Spleen (tissue), 11 donors: ENCODE results near the gene CIZ1. TPM values are rescaled to one million over a fixed set of nuclear protein-coding genes. Genes with fewer than 3 reads are reported as not detected.

Source experiments
- DNase-seq: peaks from one replicate; pipeline ENCODE4 v3.0.0-alpha.2; 2020
- H3K27ac ChIP-seq, 8 donors: fragments of 200-600 bp; sonication (generic) in 7 of 8; 1 replicate in 4 of 8; 2 replicates in 4 of 8; pipeline versions ENCODE4 v1.5.0 to v1.8.0; 2016 to 2021; ENCODE audit warnings: inconsistent platforms in 4 of 8, mild to moderate bottlenecking in 4 of 8, moderate library complexity in 1 of 8
- H3K27me3 ChIP-seq, 7 donors: fragments of 200-600 bp; sonication (generic) in 6 of 7; replicated peaks in 1 of 7; 1 replicate in 4 of 7; 2 replicates in 3 of 7; pipeline versions ENCODE4 v1.5.0 to v1.8.0; 2016 to 2021; ENCODE audit warnings: inconsistent platforms in 3 of 7, mild to moderate bottlenecking in 1 of 7
- H3K36me3 ChIP-seq, 6 donors: fragments of 200-600 bp; sonication (generic) in 5 of 6; 1 replicate in 4 of 6; 2 replicates in 2 of 6; pipeline versions ENCODE4 v1.5.0 to v1.8.0; 2016 to 2021; ENCODE audit warnings: inconsistent platforms in 2 of 6
- H3K4me1 ChIP-seq, 6 donors: fragments of 200-600 bp; sonication (generic) in 5 of 6; 1 replicate in 3 of 6; 2 replicates in 3 of 6; pipeline versions ENCODE4 v1.5.0 to v1.8.0; 2016 to 2021; ENCODE audit warnings: inconsistent platforms in 3 of 6
- H3K4me3 ChIP-seq, 8 donors: fragments of 200-600 bp; sonication (generic) in 7 of 8; 1 replicate in 4 of 8; 2 replicates in 4 of 8; pipeline versions ENCODE4 v1.5.0 to v1.8.0; 2016 to 2021; ENCODE audit warnings: inconsistent platforms in 4 of 8, mild to moderate bottlenecking in 4 of 8, moderate library complexity in 2 of 8
- H3K9me3 ChIP-seq, 8 donors: fragments of 200-600 bp; sonication (generic) in 7 of 8; 1 replicate in 4 of 8; 2 replicates in 4 of 8; pipeline versions ENCODE4 v1.5.0 to v1.8.0; 2016 to 2021; ENCODE audit warnings: inconsistent platforms in 4 of 8
- CTCF ChIP-seq, 11 experiments: fragments of 200-600 bp in 7 of 11; fragments of 450-650 bp in 4 of 11; sonication (generic) in 4 of 11; IDR thresholded peaks in 8 of 11; conservative IDR thresholded peaks in 3 of 11; 1 replicate in 7 of 11; 2 replicates in 4 of 11; pipeline versions ENCODE4 v1.4.0 to v1.8.0; 2016 to 2021; ENCODE audit warnings: antibody characterized with exemption in 11 of 11, inconsistent platforms in 4 of 11, mild to moderate bottlenecking in 1 of 11
- POLR2A ChIP-seq, 3 donors: fragments of 450-650 bp; IDR thresholded peaks; one replicate each; pipeline ENCODE4 v1.5.1; 2017; ENCODE audit warnings: antibody characterized with exemption in 3 of 3, mild to moderate bottlenecking in 1 of 3
- POLR2AphosphoS5 ChIP-seq, 3 donors: sonication (generic); formaldehyde crosslinking; IDR thresholded peaks; one replicate each; pipeline ENCODE4 v1.5.1; 2017; ENCODE audit warnings: antibody characterized with exemption in 3 of 3
- WGBS, 5 donors: extraction: QIAGEN DNeasy Blood & Tissue Kit in 3 of 5; methylation state at CpG; one replicate each; pipeline versions ENCODE4 v1.1.5 to v1.1.7; 2013 to 2018; 5-methylcytosine and 5-hydroxymethylcytosine counted together
- intact Hi-C: fragments of 100-400 bp; cut with DNase I; formaldehyde crosslinking; loops from one replicate; pipeline ENCODE4 v1.15.0; 2023; ENCODE audit warnings: low total_unique reads
- polyA plus RNA-seq, 3 donors: library from polyadenylated mRNA; stranded (reverse); fragments of 200-250 nt; gene quantifications; one replicate each; pipeline ENCODE4 v1.2.1, GENCODE V29; 2013
- total RNA-seq, 7 donors: library from RNA; depleted of rRNA in 3 of 7; stranded (reverse); fragments of >200 nt in 3 of 7; fragmentation: NEBNext Ultra II Directional in 4 of 7; extraction: Animal tissue kit (Norgen Biotek cat#: 25700) in 4 of 7; gene quantifications; one replicate each; pipeline versions ENCODE4 v1.1.0 to v1.2.1, GENCODE V29; 2016 to 2021
- donor health status: healthy with polysubstance abuse.
- donor health status: DM: no; HTN: no; CAD: no; lungs with moderate emphysema.
- donor health status: DM: no; HTN: no; CAD: no.
- donor health status: Bipolar disorder and iron deficiency.
- donor health status: healthy.
- donor health status: DM: no; HTN: no; CAD: no.
- donor health status: DM: yes; HTN: yes; CAD: no.

CIZ1 gene
- total and polyA plus RNA-seq, 10 donors, result 24.7 to 98.2 (median 77.2) TPM

DNA sequence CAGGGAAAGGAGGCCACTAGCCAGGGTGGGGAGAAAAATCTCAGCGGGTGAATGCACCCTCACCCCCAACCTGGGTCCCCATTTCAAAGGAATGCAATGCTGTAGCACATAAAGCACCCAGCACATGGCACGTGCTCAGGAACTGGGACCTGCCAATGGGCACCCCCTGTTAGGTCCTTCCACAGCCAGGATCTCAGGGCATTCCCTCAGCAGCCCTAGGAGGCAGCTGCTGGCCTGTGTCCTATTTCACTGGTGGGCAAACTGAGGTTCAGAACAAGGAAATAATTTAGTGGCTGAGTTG is 20.6 kb upstream of the CIZ1 start:
- TF ChIP-seq CTCF (IDR thresholded peaks at IDR 0.05 in 8 of 11, conservative IDR thresholded peaks at IDR 0.05 in 3 of 11) (no peak), POLR2AphosphoS5 (IDR thresholded peaks at IDR 0.05) (no peak), POLR2A (IDR thresholded peaks at IDR 0.05) (no peak)
- 77 to 93% (median 86%) methylated on average over 2 of the region's 2 CpGs for WGBS, 5 donors
- intact Hi-C loops, result no loop called here

DNA sequence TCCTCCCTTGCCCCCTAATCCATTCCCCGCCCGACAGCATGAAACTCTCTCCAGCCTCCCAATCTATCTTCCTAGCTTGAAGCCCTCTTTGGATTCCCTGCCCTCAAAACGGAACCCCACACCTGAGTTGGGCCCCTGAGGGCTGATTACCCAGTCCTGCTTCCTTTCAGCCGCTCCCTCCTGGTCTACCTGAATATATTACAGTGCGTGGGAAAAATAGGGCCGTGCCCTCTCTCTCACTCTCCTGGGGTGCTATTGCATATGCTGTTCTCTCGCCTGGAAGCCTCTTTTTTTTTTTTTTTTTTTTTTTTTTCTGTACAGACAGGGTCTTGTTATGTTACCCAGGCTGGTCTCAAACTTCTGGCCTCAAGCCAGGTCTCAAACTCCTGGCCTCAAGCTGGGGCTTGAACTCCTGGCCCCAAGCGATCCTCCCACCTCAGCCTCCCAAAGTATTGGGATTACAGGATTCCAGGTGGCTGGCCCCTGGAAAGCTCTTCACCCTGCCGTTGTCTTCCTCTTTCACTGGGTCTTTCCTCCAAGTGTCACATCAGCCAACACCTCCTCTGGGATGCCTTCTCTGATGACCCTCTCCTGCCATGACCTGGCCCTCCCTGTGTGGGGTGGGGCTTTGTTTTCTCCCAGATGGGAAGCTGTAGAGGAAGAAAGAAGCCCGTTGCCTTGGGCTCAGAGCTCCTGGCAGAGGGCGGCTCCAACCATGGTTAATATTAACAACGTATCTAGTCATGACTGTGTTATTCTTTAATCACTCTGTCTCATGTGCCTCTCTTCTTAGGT is 20.0 kb upstream of the CIZ1 start:
- Histone ChIP-seq H3K27ac (no peak overlapping the region), H3K36me3 (no peaks in the 10 kb centered on the region), H3K4me3 (no peak overlapping the region), H3K27me3 (peaks cover 0 to 22% (median 0%) of the 10 kb centered on the region in 7 donors), H3K9me3 (no peaks in the 10 kb centered on the region), H3K4me1 (no peaks in the 10 kb centered on the region)
- TF ChIP-seq POLR2AphosphoS5 (IDR thresholded peaks at IDR 0.05) (no peak), CTCF (IDR thresholded peaks at IDR 0.05 in 8 of 11, conservative IDR thresholded peaks at IDR 0.05 in 3 of 11) (no peak), POLR2A (IDR thresholded peaks at IDR 0.05) (no peak)
- whole genome bisulfite sequencing, 5 donors, result 69 to 86% (median 76%) methylated on average over 12 of the region's 12 CpGs
- intact Hi-C loops, result no loop called here
- no peak for DNase-seq

More for the DNA sequence above, 20.6 kb upstream of the CIZ1 start:
- no peaks in the 10 kb centered on the region for H3K36me3 ChIP-seq
- no peaks in the 10 kb centered on the region for H3K4me1 ChIP-seq
- peaks cover 0 to 22% (median 0%) of the 10 kb centered on the region in 7 donors for H3K27me3 ChIP-seq
- H3K27ac ChIP-seq, result no peak overlapping the region
- H3K4me3 ChIP-seq, result no peak overlapping the region
- no peaks in the 10 kb centered on the region for H3K9me3 ChIP-seq
- DNase-seq, result no peak

DNA sequence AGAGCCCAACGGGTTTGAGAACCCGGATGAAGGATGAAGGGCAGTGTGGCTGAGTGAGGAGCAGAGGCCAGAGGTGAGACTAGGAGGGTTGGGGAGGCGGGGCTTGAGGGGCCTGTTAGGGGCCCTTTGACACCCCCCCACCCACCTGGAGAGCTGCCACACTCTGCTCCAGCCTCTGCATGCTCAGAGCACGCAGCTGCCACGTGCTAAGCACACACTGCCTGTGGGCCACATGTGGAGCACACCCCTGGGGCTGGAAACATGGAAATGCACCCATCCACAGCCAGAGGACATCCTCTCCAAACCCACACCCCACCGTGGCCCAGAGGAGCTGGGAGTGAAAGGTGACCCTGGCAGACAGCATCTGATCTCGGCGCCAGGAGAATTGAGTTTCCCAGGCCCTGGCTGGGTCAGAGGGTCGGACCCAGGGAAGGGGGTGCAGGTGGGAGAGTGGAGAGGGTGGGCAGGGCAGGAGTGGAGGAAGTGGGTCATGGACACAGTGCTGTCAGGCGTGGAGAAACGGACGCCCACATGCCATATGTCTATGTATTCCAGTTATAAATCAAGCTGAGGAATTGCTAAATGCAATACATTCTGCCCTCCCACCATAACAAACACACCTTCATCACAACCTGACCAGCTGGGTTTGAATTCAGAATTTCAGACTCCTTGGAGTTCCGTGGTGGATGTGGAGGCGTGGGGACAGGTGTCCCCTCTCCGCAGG is 17.7 kb upstream of the CIZ1 start:
- 71 to 86% (median 73%) methylated on average over 14 to 15 of the region's 15 CpGs for WGBS, 5 donors
- no peak overlapping the region for H3K27ac ChIP-seq
- H3K36me3 ChIP-seq, result no peaks in the 10 kb centered on the region
- TF ChIP-seq CTCF (IDR thresholded peaks at IDR 0.05 in 8 of 11, conservative IDR thresholded peaks at IDR 0.05 in 3 of 11), result no peak
- TF ChIP-seq POLR2A (IDR thresholded peaks at IDR 0.05), result no peak
- no peak for TF ChIP-seq POLR2AphosphoS5 (IDR thresholded peaks at IDR 0.05)
- H3K4me3 ChIP-seq, result no peak overlapping the region
- DNase-seq, result no peak
- H3K4me1 ChIP-seq, result peaks cover 1 to 5% (median 4%) of the 10 kb centered on the region in 6 donors
- intact Hi-C loops, result no loop called here
- no peaks in the 10 kb centered on the region for H3K9me3 ChIP-seq
- peaks cover 0 to 45% (median 16%) of the 10 kb centered on the region in 7 donors for H3K27me3 ChIP-seq

DNA sequence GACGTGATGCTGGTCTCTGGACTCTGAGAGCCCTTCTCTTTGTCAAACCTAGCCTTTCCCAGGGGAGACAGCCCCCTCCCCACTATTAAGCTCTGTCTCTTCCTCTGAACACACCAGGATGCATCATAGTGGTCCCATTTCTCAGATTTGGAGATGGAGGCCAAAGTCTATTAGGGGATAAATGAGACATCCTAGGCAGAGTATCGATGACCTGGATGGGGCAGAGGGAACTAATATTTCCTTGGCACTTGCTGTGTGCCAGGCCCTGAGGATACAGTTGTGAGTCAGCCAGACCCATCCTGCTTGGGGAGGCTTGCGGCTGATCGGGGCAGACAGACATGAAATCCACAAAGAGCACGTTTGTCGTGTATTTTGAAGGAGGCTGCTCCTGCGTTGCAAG is 17.0 kb upstream of the CIZ1 start:
- no peaks in the 10 kb centered on the region for H3K36me3 ChIP-seq
- WGBS, 5 donors, result 86 to 98% (median 87%) methylated on average over 7 of the region's 7 CpGs
- H3K9me3 ChIP-seq, result no peaks in the 10 kb centered on the region
- peaks cover 0 to 52% (median 23%) of the 10 kb centered on the region in 7 donors for H3K27me3 ChIP-seq
- intact Hi-C loops, result no loop called here
- H3K27ac ChIP-seq, result no peak overlapping the region
- TF ChIP-seq POLR2AphosphoS5 (IDR thresholded peaks at IDR 0.05), result no peak
- TF ChIP-seq POLR2A (IDR thresholded peaks at IDR 0.05), result no peak
- TF ChIP-seq CTCF (IDR thresholded peaks at IDR 0.05 in 8 of 11, conservative IDR thresholded peaks at IDR 0.05 in 3 of 11), result no peak
- H3K4me3 ChIP-seq, result no peak overlapping the region
- no peak for DNase-seq
- peaks cover 6 to 12% (median 11%) of the 10 kb centered on the region in 6 donors for H3K4me1 ChIP-seq
